ENCODE data around the gene KMT2B.

KMT2B gene

DNA sequence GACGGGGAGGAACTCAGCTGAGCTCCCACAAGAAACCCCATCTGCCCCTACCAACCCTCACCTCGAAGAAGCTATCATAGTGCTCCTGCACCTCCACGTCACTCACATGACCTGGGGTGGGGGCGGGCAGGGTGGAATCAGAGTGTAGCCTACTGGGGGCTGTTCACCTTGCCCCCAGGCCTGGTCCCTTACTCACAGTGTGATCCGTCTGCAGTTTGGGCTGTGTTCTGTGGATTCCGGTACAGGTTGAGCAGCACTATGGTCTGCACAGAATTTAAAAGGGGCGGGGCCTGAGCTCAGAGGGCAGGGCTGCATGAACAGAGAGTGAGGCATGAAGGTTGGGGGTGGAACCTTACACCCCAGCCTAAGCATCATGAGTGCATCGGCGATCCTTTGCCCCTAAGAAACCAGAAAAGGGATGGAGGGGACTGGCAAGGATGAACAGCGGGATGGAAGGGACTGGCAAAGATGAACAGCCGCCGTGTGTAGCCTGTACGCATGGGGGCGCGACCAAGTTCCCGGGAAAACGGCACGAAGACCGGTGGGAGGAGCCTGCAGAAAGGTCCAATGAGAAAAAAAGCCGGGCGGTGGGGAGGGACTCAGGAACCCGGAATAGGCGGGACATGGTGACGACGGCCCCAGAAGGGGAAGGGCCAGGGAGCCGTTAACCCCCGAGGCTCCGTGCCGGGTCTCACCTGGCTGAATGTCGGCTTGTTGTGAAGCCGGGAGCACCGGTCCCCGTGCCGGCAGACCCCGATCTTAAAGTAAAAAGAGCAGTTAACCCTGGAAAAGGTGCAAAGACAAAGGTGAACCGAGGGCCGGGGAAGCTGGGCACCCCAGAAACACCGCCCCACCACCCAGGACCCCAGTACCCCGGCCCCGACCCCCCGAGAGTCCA is 26.9 kb downstream of the KMT2B start:
- DNase-seq, result peak; percentile 99

DNA sequence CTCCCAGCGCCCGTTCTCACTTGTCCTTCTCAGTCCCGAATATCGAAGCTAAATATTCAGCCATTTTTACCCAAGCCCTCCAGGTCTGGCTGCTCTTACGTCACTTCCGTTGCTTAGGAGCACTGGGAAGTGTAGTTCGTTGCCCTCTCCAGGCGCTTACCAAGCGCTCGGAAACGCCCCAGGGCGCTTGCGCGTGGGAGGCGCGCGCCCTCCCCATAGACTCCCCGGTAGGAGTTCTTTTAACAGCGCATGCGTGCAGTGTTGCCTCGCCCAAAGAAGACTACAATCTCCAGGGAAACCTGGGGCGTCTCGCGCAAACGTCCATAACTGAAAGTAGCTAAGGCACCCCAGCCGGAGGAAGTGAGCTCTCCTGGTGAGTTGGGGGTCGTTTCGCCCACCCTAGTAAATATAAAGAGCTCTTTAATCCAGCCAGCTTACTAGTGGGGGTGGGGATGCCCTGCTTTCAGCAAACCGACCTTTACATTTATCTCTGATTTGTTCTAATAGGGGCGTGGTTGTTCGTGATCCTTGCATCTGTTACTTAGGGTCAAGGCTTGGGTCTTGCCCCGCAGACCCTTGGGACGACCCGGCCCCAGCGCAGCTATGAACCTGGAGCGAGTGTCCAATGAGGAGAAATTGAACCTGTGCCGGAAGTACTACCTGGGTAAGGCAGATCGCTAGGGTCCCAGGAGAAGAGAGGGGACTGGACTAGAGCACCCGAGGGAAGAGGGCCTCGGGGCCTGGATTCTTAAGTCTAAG is 27.7 kb downstream of the KMT2B start, which contains the start of the genes PSENEN and U2AF1L4:
Gene PSENEN (plus strand): TSS at position 324 of the 759 bp plus-strand sequence. CDS start 280 bp downstream, at position 604.
Gene U2AF1L4 (minus strand): TSS at position 91 of the 759 bp plus-strand sequence. CDS start 27 bp downstream, at position 64.
- DNase-seq, result peak; percentile 99

DNA sequence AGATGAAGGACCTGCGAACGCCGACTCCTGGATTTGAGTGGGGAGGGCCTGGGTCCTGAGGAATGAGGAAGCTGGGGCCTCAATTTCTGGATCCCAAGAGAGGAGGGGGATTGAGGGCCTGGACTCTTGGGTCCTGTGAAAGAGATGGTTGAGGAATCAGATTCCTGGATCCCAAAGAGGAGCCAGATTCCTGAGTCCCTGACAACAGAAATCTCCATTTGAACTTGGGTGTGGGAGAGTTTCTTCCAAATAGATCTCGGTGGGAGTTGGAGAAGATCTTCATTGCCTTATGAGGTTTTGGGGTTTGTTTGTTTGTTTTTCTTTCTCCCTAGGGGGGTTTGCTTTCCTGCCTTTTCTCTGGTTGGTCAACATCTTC is 28.3 kb downstream of the KMT2B start:
- DNase-seq, result no peak

DNA sequence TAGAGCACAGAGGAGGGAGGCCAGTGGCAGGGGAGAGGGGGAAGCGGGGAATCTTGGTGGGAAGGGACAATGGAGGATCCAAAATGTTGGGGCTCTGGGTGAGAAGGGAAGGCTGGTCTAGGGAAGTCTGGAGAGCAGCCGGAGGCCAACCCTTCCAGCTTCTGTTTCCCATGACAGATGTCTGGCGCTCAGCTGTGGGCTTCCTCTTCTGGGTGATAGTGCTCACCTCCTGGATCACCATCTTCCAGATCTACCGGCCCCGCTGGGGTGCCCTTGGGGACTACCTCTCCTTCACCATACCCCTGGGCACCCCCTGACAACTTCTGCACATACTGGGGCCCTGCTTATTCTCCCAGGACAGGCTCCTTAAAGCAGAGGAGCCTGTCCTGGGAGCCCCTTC is 28.7 kb downstream of the KMT2B start:
- no peak for DNase-seq

DNA sequence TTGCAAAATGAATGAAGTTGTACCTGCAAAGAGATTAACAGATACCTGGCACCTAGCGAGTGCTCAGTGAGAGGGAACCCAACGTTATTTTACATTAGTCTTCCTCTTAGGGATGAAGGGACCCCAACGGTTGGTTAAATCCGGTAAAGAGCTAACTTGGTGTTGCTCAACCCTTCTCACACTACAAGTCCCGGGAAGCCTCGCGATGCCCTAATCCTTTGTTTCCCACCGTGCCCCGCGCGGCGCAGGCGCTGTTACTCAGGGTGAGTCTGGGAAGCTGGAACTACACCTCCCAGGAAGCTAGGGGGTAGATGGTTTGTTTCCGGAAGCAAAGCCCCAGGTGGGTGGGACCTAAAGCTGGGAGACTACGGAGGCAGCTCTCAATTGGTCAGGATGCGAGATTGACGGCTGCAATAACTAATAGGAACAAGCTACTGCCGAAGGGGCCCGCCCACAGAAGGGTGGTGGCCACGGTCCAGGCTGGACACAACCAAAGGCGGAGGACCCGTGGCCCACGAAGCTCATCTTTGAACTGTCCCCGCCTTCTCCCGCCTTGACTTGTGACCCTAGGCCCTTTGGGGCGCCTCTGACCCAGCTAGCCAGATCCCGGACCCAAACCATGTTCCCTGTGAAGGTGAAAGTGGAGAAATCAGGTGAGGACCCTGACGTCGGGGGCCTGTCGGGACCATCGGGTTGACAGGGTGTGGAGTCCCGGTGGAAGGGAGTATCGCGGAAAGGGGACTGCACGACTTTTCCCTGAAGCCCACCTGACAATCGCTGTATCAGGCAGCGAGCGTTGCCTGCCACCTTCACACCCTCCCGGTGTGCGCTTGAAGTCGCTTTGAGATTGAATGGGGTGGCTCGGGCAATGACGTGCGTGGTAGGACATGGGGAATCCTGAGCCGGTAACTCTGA is 30.6 kb downstream of the KMT2B start, which contains the start of gene LIN37:
Gene LIN37 (plus strand): TSS at position 471 of the 915 bp plus-strand sequence. CDS start 149 bp downstream, at position 620.
- DNase-seq, result peak; percentile 100

DNA sequence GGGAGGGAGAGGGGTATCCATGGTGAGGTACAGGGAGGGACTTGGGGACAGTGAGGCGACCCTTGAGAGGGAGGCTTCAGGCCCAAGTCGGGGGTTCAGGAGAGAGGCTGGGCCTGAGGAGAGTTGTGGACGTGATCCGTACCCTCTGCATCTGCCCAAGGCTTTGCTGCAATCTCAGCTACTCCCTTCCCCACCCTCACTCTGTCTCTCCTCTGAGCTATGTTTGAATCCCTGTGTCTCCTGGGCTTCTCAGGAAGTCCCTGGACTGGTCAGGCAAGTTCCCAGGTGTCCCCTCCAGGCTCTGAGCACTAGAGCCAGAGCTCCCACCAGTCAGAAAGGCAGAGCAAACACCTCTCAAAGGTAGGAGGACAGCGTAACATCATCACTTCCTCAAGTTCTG is 32.4 kb downstream of the KMT2B start:
- no peak for DNase-seq

DNA sequence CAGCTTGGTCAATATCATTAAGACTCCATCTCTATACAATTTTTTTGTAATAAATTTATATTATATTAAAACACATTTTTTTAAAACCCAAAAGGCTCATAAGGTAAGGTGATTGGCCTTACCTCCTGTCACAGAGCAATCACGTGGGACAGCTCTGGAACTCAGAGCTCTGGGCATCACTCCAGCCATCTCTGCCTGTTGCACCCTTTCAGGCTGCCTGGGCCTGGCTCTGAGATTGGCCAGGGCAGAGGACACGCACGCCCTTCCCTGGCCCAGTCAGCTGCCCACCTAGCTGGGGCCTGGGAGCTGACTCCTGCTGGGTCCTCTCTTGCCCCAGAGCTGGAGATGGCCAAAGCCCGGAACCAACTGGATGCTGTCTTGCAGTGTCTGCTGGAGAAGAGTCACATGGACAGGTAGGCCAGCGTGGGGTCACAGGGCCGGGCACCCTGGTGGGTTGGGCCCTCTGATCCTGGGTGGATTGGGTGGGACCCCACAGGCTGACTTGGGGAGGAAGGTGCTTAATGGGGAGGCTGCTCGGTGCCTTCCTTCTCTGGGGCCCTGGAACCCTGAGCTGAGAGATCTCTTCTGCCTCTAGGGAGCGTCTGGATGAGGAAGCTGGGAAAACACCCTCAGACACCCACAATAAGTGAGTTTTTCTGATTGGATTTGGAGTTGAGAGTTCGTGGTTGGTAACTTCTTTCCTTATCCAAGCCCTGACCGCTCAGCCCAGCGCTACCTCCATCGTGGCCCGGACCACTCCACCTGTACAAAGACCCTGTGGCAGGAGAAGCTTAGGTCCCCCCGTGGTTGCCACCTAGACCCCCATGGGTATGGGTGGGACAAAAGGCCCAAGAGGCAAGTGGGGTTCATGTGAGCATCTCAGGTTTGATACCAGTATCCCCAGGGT is 34.3 kb downstream of the KMT2B start:
- no peak for DNase-seq

DNA sequence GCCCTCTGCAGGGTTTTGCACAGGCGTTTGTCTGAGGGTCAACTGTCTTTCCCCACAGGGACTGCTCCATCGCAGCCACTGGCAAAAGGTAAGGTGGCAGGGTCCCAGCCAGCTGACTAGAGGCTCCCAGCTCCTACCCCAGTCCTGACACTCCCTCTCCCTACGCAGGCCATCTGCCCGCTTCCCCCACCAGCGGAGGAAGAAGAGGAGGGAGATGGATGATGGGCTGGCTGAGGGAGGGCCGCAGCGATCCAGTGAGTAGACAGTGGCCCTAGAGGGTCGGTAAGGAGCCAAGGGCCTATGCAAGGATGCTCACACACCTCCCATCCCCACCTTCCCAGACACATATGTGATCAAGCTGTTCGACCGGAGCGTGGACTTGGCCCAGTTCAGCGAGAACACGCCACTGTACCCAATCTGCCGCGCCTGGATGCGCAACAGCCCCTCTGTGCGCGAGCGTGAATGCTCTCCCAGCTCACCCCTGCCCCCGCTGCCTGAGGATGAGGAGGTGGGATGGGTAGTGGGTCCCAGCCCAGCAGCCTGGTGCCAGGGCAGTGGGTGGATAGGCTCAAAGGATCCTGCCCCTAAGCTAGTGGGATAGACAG is 35.0 kb downstream of the KMT2B start:
- DNase-seq, result no peak

DNA sequence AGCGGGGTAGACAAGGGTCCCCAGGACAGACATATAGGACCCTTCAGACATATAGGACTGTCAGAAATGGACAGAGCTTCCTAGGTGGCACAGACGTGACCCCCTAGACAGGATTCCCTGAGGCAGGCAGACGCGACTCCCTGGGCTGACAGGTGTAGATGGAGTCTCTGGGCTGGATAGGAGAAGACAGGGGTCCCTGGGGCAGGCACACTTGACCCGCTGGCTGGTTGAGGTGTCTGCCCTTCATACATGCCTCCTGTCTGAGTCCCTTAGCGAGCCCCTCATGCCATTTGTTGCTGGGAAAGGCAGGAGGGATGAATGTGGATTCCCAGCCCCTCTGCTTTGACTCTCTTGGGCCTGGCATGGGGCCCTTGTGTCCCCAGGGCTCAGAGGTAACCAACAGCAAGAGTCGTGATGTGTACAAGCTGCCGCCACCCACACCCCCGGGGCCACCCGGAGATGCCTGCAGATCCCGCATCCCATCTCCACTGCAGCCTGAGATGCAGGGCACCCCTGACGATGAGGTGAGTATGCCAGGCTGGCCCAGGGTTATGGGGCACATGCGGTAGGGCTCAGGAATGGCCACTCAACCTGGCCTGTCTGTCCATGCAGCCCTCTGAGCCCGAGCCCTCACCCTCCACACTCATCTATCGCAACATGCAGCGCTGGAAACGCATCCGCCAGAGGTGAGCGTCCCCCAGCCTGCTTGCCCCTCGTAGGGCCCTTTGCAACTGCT is 36.0 kb downstream of the KMT2B start:
- no peak for DNase-seq

DNA sequence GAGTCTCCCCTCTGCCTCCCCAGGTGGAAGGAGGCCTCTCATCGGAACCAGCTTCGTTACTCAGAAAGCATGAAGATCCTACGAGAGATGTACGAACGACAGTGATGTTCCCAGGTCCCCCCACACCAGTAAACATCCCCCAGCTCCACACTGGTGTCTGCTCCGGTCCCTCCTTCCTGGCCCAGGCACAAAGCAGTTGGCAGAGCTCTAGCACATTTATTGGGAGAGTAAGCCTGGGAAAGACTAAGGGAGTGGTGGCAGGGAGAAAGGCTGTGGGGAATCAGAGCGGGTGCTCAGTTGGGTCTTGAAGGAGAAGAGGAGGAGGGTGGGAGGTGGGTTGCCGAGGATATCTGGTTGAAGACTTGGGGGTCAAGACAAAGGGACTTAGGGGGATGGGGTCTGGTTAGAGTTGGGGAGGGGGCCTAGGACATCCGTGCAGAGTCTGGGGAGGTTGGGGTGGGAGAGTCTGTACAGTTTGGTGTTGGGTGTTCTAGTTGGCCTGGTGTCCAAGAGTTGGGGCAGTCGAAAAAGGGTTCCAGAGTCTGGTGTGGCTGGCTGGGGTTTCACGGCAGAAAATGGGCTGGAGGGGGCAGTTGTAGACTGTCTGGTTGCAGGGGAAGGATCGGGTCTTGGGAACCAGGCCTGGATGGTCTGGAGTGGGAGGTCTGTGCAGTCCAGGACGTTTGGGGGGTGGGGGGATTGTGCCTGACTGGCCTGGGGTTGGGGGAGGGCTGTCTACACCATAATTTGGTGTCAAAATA is 36.7 kb downstream of the KMT2B start:
- DNase-seq, result no peak

DNA sequence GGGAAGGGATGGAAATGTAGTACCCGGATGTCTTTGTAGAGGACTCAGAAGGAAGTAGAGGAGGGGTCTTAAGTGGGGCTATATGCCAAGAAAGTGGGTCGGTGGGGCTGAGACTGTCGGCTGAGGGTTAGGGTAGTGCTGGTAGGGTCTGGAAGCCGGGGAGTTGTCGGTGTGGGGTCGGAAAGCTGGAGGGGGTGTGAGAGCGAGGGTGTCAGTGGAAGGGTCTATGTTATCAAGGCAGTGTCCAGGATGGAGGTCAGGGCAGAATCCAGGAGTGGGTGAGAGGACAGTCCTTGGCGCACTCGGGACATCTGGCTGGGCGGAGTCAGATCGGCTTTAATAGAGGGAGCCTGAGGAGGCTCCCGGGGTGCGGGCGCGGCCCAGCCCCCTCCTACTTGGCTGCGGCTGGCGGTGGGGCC is 37.3 kb downstream of the KMT2B start:
- no peak for DNase-seq

DNA sequence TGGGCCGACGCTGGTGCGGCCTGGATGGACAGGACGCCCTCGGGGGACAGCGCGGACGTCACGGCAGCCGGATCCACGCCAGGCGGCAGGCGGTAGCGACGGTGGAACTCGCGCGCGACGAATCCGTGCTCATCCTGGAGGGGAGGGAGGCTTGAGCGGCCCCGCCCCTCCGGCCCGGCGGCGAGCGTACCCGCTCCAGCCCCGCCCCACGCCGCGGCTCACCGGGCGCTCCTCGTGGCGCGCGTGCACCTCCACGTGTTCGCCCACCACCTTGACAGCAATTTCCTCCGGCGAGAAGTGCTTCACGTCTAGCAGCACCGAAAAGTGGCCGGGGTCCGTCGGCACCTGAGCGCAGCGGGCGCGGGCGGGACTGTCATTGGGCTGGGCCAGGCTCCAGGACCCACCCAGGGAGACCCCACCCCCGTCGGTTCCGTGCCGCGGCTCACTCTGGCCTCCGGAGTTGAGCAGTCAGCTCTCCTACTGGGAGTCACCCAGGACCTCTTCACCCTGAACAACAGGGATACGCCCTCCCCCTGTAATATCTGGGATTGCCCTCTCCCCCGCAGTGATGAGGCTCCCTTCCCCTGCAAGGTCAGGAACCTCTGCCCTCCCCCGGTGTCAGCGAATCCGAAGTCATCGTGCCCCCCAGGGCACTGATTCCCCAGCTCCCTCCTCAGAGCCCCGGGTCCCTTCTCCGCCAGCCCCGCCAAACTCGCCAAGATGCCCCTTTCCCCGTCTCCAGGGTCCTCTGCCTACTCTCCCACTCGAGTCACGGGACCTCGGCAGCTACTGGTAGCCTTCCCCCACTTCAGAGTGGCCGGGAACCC is 38.0 kb downstream of the KMT2B start:
- DNase-seq, result peak; percentile 49

DNA sequence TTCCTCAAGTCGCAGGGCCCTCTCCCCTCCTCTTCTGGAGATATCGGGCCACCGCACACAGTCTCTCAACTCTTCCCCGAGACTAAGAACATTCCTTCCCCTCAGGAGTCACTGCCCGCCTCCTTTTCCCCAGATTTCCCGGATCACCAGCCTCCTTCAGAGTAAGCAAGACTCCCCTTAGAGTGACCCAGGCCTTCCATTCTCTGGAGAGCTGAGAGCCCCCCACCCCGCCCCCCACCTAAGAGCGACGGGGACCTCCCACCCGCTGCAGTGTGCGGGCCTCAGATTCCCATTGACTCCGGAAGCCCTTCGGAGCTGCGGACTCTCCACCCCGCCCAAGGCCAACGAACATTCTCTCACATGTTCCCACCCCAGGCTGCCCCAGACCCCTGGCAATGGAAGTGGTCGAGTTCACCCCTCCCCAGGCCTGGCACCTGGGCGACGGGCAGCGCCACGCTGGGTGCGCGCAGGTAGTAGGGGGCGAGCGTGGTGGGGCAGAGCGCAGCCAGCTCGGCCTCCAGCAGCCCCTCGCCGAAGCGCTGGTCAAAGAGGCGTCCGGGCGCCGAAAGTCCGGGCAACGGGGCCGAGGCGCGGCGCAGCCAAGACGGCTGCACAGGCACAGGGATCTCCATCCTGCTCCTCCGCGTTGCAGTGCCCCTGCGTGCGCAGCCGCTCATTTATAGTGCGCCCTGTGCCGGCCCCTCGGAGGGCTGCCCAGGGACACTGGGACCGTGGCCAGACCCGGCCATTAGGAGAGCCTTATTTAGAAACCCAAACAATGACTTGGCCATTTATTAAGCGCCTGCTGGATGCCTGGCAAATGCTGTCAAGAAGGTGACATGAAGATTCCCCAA is 38.8 kb downstream of the KMT2B start, which contains the start of gene HSPB6:
Gene HSPB6 (minus strand): TSS at position 653 of the 854 bp plus-strand sequence. CDS start 21 bp downstream, at position 632.
- peak; percentile 71 for DNase-seq

DNA sequence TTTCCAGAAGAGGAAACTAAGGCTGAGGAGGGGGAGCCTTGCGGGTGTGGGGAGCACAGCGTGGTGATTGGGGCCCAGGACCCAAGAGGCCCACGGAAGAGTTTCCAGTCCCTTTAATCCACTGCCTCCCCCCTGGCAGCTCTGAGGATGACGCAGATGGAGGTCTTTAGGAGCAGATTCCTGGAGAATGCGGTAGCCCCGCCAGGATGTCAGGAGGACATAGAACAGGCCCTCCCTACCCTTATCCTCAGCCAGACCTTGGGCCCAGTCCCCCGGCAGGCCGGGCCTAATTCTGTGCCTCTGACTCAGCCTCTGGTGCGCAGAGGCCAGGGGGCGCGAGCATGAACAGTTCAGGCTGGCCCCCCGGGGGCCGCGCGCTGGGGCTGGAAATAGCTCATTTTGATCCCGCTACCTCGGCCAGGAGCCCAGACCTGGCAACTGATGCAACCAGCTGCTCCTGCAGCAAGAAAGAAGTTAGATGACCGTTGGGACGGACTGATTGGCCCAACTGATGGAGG is 39.5 kb downstream of the KMT2B start:
- DNase-seq, result peak; percentile 86

DNA sequence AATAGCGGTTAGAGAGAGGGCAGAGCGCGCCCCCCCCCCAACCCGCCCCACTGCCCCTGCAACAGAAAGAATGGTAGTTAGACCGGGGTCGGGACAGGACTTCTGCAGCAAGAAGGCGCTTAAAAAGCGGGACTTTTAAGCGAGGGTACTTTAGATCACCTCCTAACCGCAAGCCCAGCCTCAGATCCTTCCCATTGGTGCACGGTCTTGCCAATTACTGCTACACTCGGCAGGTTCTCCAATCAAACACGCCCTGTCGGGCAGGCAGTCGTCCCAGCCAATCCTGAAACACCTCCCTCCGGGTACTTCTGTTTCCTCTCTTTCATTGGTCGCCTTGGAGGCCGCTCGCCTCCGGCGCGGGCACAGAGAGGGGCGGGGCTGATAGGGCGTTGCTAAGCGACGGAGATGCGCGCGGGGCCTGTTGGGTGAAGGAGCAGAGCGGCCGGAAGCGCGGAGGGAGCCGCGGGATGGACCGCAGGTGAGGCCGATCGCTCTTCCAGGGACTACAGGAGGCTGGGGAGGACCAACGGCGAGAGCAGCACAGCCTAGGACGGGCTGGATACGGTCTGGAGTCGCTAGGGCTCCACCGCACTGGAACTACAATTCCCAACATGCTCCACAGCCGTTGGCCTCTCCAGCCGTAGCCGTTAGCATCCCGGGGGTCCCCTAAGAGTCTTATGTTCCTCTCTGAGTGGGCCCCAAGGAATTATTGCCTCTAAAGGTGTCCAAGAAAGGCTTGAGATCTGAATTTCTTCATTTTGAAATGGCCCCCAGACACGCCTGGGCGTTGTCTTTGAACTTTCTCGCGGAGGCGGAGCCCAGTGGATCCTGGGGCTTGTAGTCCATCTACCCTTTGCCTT is 40.2 kb downstream of the KMT2B start, which contains the start of gene PROSER3:
Gene PROSER3 (plus strand): TSS at position 428 of the 860 bp plus-strand sequence. CDS start 40 bp downstream, at position 468.
- peak; percentile 100 for DNase-seq

DNA sequence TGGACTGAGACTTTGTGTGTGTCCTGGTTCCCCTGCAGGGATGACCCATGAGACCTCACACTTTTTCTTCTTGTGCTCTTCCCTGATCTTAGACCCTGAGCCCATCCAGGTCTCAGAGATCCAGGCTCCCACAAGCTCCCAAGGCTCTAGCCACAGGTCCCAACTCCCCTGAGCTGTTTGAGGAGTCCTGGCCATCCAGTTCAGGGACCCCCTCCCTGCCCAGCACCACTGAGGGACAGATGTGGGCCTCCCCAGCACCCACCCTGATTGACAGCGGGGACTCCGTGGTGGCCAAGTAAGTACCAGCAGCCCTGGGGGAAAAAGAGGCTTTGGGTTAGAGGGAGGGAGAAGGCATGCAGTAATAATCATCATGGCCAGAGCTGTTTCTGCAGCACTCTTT is 41.9 kb downstream of the KMT2B start:
- DNase-seq, result no peak

Data from eye (tissue), 1 donor.